HCT116 (cell line): ENCODE results near the gene BCL2L15. TPM values are rescaled to one million over a fixed set of nuclear protein-coding genes. Genes with fewer than 3 reads are reported as not detected.

Experiments
- ATF3 ChIP-seq: IDR thresholded peaks from 2 replicates; pipeline ENCODE4 v1.6.1; 2012
- CBX3 ChIP-seq: IDR thresholded peaks from 2 replicates; pipeline ENCODE4 v1.6.1; 2012; ENCODE audit warnings: low read depth
- EGR1 ChIP-seq: IDR thresholded peaks from 2 replicates; pipeline ENCODE4 v1.6.1; 2012; ENCODE audit warnings: low read depth
- EZH2 ChIP-seq: fragments of 200-600 bp; sonication (generic); IDR thresholded peaks from 2 replicates; pipeline ENCODE4 v1.6.1; 2017; ENCODE audit warnings: antibody characterized with exemption, mixed run types
- FOSL1 ChIP-seq: IDR thresholded peaks from 2 replicates; pipeline ENCODE4 v1.6.1; 2012; ENCODE audit warnings: low read depth
- MAX ChIP-seq: IDR thresholded peaks from 2 replicates; pipeline ENCODE4 v1.6.1; 2012
- POLR2A ChIP-seq: IDR thresholded peaks from 2 replicates; pipeline ENCODE4 v1.7.0; 2011; ENCODE audit warnings: borderline replicate concordance; ENCODE audit not compliant: insufficient read depth, insufficient read length; ENCODE audit errors: extremely low read depth
- RAD21 ChIP-seq: IDR thresholded peaks from 2 replicates; pipeline ENCODE4 v1.6.1; 2012; ENCODE audit warnings: low read depth, mild to moderate bottlenecking
- REST ChIP-seq: IDR thresholded peaks from 2 replicates; pipeline ENCODE4 v1.6.1; 2012; ENCODE audit warnings: low read depth
- SIN3A ChIP-seq: IDR thresholded peaks from 2 replicates; pipeline ENCODE4 v1.6.1; 2012; ENCODE audit warnings: low read depth
- TCF7L2 ChIP-seq: IDR thresholded peaks from 2 replicates; pipeline ENCODE4 v1.7.0; 2011; ENCODE audit warnings: borderline replicate concordance, inconsistent platforms; ENCODE audit not compliant: insufficient read depth, insufficient read length; ENCODE audit errors: extremely low read depth
- ZBTB33 ChIP-seq: IDR thresholded peaks from 2 replicates; pipeline ENCODE4 v1.6.1; 2011; ENCODE audit warnings: mild to moderate bottlenecking, low read length, moderate library complexity; ENCODE audit not compliant: insufficient replicate concordance; ENCODE audit errors: extremely low read depth
- ZNF274 ChIP-seq: fragments of 200-500 bp; sonication (Bioruptor generic); IDR thresholded peaks from 2 replicates; pipeline ENCODE4 v1.6.1; 2014; ENCODE audit warnings: mild to moderate bottlenecking, low read depth, low read length, inconsistent platforms
- total RNA-seq: library from RNA; stranded (reverse); gene quantifications from one replicate; pipeline ENCODE4 v1.2.1, GENCODE V29; 2021; ENCODE audit not compliant: unreplicated experiment

BCL2L15 gene
- total RNA-seq, 1 experiment from 2014 or later, result 0.54 TPM

GRCh38 chr1:113904674-113905434 is 17.5 kb upstream of the BCL2L15 start, which contains the start of the genes AP4B1 and DCLRE1B (continued):
- TF ChIP-seq ZBTB33, result peak; percentile 79
- TF ChIP-seq POLR2A, result peak; percentile 63
- TF ChIP-seq EGR1, result peak; percentile 13; the same call in 1 of the 2 replicates
- no peak for TF ChIP-seq ZNF274
- TF ChIP-seq RAD21, result peak; percentile 93
- peak; percentile 82; the same call in 1 of the 2 replicates for TF ChIP-seq SIN3A
- peak; percentile 82 for TF ChIP-seq MAX
- no peak for TF ChIP-seq FOSL1
- no peak for TF ChIP-seq EZH2
- TF ChIP-seq TCF7L2, result peak; percentile 93
- TF ChIP-seq CBX3, result peak; percentile 53
- no peak for TF ChIP-seq REST
- no peak for TF ChIP-seq ATF3
